HG02678 (cell line): Measurements from ENCODE around the gene MYO5B.

Experiments
- ATAC-seq: cut with Tn5 transposase; IDR thresholded peaks from one replicate; pipeline ENCODE4 v1.9.1; 2021; ENCODE audit warnings: mild to moderate bottlenecking, moderate library complexity; ENCODE audit not compliant: unreplicated experiment

MYO5B gene

DNA sequence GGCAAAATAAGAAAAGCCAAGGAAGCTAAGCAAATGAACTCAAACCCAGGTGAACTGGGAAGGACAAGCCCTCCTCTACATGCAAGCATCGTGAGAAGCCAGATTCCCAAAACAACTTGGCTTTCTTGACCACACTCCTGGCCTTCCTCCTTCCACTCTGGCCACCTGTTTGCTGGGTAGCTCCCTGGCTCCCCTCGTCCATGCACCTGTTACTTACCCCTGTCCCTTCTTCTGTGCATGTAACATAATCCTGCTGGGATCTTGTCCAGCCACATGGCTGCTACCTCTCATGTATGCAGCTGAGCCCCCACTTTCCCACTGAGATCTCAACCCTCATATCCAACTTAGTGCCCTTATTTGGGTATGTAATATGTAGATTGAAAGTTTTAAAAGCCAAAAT, 121.6 kb downstream of the MYO5B start:
- ATAC-seq: no peak

DNA sequence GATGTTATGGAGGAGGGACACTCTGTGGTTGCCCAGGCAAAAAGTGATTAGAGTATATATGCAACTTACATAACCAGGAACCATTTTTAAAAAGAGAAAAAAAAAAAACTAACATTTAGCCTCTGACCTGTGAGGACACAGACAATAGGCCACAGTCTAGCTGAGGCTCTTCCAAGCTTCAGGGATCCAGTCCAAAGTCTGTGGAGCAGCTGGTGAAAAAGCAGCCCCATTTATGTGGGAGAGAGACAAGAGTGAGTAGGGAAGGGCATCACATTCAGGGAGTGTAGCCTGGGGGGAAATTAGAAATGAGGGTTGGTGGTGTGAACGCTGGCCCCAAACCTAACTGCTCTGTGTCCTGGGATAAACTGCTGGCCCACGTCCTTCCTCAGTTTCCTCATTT, 122.8 kb downstream of the MYO5B start:
- no peak for ATAC-seq

DNA sequence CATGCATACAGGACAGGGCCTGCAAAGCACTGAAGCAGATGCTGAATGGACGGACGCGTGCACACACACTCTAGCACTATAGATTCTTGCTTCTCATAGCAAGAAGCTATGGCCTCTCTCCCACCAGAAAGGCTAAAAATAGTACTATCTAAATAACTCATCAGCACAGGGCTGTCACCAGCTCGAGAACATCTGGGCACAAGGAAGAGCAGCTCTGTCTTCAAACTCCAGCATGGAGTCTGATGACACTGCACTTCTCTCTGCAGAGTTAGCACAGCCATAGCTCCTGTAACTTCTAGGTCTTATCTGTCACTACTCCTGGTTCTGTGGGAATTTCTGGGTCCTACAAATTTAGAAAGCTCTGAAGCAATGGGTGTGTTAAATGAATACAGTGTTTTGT, 123.5 kb downstream of the MYO5B start:
- ATAC-seq: no peak

DNA sequence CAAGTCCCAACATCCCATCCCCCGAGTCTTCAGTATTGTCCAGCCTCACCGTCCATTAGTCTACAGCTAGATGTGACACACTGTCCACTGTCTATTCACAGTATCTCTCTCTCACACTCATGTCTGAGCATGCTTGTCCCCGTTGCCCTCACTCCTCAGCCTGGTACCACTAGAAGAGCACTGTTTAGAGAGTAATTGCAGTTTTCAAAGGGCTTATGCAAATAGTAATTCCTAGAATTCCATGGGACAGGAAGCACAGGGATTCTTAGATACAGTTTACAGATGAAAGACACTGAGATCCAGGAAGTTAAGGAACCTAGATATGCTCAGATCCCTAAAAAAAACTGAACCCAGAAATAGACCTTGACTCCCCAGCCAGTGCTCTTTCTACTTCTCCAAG, 125.5 kb downstream of the MYO5B start:
- no peak for ATAC-seq

DNA sequence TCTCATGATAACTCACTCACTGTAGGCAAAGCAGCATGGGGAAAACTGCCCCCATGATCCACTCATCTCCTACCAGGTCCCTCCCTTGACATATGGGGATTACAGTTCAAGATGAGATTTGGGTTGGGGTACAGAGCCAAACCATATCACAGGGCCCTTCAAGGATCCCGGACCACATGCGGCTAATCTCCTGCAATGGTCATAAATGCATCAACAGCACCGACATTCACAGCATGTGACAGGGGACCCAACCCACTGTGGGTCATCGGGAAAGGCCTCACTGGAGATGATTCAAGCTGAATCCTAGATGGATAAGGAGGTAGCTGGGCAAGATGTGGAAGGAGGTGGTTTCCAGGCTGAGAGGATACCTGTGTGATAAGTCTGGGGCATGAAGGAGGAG, 129.4 kb downstream of the MYO5B start:
- no peak for ATAC-seq

DNA sequence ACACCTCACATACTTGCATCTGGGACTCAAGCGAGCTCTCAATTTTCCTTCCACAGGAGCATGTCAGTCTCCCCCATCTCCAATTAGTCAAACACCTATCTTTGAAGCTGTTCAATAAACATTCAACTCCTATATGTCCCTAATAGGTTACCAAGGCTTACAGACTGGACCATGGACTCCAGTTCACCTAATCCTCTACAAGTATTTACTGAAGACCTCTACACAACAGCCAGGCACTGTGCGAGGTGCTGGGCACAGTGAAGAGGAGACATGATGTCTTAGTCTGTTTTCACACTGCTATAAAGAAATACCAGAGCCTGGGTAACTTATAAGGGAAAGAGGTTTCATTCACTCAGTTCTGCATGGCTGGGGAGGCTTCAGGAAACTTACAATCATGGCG, 129.9 kb downstream of the MYO5B start:
- ATAC-seq: no peak

DNA sequence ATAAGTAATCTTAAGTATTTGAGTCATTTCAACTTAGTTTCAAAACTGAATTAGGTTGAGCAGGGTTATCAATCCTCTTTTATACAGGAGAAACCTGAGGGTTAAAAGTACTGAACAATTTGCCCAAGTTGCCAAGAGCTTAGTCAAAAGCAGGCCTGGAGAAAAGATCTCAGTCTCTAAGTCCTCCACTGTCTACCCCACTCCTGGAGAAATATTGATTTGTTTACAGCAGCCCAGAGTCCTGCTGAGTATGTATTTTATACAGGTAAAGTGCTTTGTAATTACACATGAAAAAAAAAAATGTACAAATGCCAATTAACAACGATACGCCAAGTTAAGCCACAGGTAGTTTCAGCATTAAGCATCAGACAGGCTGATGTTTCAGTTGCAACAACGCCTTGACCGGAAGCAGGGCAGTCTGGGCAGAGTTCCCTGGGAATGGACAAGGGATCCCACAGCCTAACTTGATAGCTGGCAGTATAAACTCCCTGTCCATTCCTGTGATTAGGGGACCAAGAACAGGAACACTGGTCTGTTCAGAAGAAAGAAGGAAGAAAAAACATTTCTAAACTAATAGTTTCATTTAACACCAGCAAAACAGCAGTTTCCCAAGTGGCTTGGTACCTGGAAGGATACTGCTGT, 132.9 kb downstream of the MYO5B start:
- ATAC-seq: no peak

DNA sequence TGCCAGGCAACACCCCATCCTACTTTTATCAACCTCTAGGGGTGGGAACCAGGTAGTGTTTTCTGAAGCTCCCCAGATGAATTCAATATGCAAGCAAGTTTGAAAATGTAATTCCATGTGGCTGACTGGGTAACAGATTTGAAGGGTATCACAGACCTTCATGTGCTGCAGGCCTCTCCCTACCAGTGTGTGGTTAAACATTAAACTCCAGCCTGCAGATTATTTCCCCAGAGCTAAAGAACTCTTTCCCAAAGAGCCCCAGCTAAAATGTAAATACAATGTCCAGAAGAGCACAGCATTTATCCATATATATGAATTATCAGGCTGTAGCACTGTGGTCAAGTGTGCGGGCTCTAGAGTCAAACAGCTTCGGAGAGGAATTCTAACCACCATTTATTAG, 134.1 kb downstream of the MYO5B start:
- no peak for ATAC-seq

DNA sequence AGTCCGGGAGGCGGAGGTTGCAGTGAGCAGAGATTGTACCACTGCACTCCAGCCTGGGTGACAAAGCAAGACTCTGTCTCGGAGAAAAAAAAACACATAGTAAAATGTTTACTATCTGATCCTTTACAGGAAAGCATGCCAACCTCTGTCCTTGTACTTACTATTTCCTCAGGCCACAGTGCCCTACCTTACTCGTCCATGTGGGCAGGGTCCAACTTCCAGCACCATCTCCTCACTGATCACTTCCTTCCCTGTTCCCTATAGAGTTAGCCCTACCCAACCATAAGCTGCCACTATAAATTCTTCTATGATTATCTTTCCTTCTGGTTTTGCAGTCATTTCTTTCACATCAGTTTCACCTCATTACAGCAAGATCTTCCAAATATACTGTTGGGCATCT, 136.2 kb downstream of the MYO5B start:
- ATAC-seq: no peak

DNA sequence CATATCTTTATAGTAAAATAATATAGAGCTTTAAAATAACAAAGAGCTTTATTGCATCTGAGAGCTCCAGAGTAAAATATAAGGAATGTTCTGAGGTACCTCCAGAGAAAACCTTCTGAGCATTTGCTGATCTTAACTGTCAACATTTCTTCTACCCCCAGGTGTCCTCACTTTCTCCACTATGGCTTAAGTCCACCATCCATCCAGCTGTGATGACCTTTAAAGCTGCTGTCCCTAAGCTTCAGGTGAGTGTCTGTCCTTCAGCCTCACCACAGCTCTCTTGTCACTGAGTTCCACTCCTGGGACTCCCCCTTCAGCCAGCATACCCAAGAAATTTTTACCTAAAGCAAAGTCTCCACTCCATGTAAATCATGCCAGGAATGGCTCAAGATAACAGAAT, 137.9 kb downstream of the MYO5B start:
- ATAC-seq: no peak

DNA sequence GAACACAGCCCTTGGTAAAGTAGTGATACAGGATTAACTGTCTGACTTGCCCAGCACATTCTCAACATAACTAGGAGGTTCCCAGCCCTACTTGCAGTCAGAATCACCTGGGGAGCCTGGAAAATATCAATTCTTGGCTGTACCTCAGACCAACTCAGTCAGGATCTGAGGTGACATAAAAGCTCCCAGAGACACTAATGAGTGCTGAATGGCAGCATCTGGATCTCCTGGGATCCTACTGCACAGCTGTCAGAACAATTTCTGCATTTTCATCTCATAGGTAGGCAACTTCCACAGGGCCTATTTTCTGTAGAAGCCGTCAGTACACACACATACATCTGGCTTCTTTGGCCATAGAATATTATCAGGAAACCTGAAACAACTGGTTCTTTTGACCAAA, 138.8 kb downstream of the MYO5B start:
- ATAC-seq: no peak

DNA sequence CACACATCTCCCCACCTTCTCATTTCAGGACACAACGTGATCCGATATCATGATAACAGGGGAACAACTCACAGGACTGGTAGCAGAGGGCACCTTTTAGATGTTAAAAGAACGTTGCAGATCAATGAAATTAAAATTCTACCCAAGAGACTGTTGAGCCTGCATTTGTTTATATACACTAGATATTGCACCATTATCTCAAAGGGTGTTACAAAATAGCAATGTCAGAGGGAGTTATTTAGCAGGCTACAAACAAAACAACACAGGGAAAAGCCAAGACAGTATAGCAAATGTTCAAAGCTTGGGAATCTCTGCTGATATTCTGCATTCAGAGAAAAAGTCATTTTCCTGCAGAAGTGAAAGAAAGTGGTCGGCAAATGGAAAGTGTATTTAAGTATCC, 139.5 kb downstream of the MYO5B start:
- ATAC-seq: no peak

DNA sequence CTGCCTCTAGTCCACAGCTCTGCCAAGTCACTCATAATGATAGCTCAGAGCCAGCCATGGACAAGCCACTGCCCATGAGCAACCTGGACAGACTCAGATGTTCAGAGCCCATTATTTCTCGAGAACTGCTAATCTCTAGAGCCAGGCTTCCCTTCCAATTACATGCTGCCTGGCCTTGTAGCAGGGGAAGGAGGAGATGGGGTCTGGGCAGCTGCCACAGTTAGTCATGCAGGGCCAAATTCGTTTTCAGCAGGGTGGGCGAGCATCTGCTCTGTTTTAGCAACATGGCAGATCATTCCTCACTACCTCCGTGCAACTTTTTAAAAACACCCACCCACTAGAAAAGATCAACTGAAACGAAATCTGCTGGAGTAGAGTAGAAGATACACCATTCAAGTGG, 141.8 kb downstream of the MYO5B start:
- ATAC-seq: no peak

DNA sequence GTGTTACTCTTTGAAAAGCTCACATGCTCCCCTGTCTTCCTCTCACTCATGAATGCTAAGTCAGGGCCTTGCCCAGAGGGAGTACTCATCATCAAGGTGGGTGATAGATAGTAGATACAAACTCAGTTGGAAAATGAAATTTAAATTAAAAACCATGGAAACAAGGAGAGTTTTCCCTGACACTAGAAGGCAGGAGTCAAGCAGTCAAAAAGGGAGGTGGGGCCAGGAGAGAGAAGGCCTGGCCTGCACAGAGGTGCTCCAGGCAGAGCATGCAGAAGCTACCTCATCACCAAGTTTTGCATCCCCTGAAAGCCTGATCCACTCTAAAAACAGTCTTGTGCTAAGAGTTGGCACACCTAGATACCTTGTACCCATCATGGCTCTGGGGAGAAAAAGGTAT, 143.7 kb downstream of the MYO5B start:
- no peak for ATAC-seq

DNA sequence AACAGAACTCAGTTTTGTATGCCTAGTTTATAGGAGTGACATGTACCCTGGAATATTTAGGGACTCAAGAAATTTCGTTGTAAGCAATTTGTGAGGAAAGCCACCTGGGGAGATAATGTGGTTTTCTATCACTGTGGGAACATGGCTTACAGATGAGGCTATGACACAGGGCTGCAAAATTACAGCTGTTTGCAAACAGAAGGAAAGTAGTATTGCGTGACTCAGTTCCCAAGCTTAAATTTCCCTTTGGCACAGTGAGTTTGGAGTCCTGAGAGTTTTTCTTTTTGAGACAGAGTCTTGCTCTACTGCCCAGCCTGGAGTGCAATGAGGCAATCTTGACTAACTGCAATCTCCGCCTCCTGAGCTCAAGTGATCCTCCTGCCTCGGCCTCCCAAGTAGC, 149.8 kb downstream of the MYO5B start:
- ATAC-seq: no peak

DNA sequence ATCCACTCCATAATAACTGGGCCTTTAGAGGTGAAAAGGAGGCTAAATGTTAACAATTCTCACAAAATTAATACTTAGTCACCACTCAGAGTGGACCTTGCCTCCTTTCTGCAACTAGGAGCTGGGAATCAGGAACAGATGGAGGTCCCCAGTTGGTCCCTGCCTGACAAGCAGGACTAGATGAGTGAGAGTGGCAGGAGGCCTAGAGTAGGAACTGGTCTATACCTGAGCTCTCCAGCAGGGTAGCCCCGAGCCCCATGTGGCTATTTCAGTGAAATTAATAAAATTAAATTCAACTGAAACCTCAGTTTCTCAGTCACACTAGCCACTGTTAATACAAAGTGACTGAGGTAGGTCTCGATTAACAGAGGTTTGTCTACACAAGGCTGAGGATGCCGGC, 150.5 kb downstream of the MYO5B start:
- ATAC-seq: no peak

DNA sequence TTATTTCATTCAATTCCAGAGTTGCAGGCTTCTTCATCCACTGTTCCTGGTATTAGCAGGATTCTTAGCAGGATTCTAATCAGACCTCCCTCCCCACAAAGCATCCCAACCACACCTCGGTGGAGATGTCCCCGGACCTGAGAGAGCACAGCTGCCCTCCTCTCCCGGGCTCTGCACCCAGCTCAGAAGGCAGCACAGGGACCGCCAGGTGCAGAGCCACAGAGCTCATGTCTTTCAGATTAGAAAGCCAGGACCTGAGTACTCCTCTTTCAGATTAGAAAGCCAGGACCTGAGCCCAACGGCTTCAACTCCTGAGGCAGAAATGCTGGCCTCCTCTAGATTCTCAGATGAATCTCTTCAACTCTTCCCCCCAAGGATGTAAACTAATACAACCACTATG, 152.3 kb downstream of the MYO5B start:
- no peak for ATAC-seq

DNA sequence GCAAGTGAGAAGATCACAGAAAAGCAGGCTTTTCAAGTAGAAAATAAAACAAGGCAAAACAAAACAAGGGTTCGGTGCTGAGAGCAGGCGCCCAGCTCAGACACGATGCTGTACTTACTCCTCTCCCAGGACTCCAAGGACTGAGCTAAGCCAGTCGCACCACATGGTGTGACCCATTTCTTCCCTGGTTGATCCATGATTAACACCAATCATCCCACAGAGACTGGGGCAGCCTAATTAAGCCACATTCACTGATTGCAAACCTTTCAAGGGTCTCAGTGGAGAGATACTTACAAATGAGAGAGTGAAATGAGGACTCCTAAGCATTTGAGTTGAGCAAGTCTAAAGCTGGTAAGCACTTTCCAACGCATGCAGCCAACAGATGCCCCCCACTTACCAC, 155.2 kb downstream of the MYO5B start:
- ATAC-seq: no peak

DNA sequence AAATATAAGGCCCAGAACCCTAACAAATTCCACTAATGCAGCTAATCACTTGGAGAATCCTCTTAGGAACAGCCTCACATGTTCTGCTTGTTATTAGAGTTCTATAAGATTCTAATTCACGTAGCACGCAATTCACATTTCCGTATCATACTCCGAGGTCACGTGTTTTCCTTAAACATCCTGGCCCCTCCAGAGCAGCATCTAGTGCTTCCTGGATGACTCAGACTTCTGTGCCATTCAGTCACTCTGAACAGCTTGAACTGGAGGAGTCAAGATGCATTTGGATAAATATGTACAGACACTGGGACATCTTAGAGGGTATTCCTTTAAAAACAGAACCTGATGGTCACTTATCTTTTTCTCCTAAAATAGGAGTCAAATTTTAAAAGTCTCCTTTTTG, 156.5 kb downstream of the MYO5B start:
- ATAC-seq: no peak

DNA sequence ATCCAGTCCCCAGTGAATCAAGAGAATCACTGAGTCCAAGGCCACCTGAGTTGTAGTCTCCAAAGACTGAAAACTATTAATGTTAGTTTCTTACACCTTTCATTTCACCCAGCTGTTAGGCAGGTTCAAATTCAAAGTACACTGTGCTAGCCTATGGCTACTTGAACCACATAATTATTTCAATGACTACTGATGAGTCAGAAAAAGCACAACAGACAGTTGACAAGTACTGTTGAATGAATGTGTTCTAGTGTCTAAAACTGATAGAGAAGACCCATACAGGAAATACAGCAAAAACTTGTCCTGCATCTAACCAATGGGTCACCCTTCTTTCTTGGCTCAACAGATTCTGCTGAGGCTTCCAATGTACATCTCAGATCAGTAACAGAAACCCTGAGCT, 160.9 kb downstream of the MYO5B start:
- no peak for ATAC-seq

DNA sequence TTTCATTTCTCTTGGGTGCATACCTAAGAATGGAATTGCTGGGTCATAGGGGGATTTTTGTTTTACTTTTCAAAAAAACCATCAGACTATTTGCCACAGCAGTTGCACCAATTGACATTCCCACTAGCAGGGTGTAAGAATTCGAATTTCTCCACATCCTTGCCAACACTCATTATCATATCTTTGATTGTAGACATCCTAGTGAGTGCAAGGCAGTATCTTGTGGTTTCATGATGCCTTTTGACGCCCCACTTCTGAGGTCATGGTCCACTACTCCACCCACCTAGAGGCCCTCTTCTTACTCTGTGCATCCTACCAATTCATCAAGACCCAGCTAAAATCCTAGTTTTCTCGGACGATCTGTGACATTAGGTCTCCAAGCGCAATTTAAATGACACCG, 161.9 kb downstream of the MYO5B start:
- no peak for ATAC-seq

DNA sequence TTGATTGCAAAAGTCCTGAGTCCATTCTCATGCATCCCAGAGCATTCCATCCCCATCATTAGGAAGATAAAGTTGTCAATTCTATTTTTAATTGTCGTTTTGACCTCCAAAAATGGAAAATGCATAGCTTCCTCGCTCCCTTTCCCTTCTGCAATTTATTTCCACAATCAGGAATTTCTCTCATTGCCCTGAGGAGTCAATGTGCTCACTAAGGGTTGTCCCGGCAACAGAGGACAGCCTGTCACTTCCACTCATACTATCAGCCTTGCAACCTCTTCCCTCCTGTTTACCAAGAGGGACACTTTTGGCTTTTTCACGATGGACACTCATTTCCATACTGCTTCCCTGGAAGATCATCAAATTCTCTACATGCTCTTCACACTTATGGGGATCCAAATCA, 164.8 kb downstream of the MYO5B start:
- no peak for ATAC-seq

DNA sequence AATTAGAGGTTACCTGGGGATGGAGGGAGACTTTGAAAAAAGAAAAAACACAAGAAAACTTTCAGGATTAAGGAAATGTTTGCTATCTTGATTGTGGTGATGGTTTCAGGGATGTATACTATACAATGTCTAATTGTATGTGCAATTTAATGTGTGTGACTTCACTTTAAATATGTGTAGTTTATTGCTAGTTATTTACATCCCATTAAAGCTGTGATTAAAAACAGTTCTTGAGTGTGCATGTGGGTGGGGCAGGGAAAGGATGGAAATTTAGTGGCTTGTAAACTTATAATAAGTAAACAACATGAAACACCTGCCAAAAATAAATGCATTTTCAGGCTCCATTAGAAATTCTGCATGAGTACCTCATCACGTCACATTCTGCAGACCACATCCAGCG, 167.0 kb downstream of the MYO5B start:
- ATAC-seq: no peak

DNA sequence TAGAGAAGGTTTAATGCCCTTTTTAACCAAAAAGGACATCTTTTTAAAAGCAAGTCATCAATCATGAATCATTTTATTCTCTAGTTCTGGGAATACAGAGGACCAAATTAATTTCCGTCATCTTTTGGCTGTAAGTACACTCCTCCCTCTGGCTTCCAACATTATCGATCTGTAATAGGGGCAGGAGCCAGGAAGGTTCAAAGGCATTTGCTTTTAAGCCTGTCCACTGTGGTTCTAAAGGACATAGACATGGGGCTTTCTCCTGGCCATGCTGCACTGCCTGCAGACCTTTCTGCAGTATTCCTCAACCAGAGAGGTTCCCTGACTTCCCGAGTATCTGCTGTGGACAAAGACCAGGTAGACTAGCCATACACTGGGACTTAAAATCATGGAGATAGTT, 170.5 kb downstream of the MYO5B start:
- no peak for ATAC-seq
